ENCODE measurements around the gene CHST11. TPM values are rescaled to one million over a fixed set of nuclear protein-coding genes. Genes with fewer than 3 reads are reported as not detected.
A peak's percentile ranks its signal among the peaks of the same experiment; 100 is the strongest.

Gene CHST11
- total RNA-seq, 1 donor from 2014 or later: 40.1 TPM

DNA sequence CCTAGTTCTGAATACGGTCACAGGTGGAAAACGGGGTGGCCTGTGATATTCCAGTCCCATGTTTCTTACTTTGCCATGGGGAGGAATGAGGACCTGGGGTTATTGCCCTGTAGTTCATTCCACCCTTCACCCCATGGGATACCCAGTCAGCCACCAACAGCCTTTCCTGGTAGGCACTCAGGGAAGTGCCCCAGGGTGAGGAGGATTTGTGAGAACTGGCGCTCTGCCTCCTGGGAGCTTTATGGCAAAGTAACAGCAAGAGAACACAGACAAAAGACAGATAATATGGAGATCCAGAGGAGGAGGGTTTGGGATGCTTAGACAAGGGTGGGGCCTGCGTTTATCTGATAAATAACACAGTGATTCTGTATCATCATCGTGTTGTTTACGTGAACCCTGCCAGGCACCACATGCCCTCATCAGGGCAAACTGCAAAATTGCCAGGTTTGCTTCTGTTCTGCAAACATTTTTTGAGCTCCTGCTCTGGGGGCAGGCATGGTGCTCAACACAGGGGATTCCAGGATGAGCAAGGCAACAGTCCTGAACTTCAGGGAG, 277.9 kb downstream of the CHST11 start:
- H3K36me3 Mint-ChIP-seq (ENCODE audit: low read depth): peaks cover 10% of the 10 kb centered on the region
- no peak for ATAC-seq (ENCODE audit: low read depth)
- no peak overlapping the region for H3K27ac Mint-ChIP-seq
- TF ChIP-seq, protein P1, sequence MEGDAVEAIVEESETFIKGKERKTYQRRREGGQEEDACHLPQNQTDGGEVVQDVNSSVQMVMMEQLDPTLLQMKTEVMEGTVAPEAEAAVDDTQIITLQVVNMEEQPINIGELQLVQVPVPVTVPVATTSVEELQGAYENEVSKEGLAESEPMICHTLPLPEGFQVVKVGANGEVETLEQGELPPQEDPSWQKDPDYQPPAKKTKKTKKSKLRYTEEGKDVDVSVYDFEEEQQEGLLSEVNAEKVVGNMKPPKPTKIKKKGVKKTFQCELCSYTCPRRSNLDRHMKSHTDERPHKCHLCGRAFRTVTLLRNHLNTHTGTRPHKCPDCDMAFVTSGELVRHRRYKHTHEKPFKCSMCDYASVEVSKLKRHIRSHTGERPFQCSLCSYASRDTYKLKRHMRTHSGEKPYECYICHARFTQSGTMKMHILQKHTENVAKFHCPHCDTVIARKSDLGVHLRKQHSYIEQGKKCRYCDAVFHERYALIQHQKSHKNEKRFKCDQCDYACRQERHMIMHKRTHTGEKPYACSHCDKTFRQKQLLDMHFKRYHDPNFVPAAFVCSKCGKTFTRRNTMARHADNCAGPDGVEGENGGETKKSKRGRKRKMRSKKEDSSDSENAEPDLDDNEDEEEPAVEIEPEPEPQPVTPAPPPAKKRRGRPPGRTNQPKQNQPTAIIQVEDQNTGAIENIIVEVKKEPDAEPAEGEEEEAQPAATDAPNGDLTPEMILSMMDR (IDR thresholded peaks at IDR 0.05): no peak
- ChIA-PET CTCF (interaction anchor here (1.6 kb wide), 1 partner anchor 353 kb away, joined by 6 read pairs; no protein-coding TSS in a partner anchor), POLR2A (no interaction called here)
- no peaks in the 10 kb centered on the region for H3K9me3 Mint-ChIP-seq
- H3K27me3 Mint-ChIP-seq: no peaks in the 10 kb centered on the region
- intact Hi-C loops (cut with micrococcal nuclease): no loop called here
- H3K4me3 Mint-ChIP-seq: no peak overlapping the region
- no peak for DNase-seq
- peaks cover 55% of the 10 kb centered on the region for H3K4me1 Mint-ChIP-seq

DNA sequence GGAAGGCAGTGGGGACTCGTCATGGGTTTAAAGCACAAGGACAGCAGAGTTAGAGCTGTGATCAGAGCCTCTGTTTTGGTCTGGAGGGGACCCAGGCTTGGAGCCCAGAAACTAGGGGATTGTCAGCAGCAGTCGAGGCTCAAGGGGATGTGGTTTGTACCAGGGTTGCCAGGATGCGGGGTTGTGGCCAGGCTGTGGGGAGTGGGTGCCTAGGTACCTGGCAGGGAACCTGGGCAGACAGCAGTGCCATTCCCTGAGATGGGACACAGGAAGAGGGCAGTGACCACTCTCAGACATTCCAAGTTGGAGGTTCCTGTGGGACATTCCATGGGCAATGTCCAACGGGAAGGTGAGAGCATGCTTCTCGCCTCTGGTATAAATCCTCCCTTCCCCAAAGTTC, 279.1 kb downstream of the CHST11 start:
- Mint-ChIP-seq H3K27me3 (no peaks in the 10 kb centered on the region), H3K9me3 (no peaks in the 10 kb centered on the region), H3K36me3 (ENCODE audit: low read depth) (peaks cover 2% of the 10 kb centered on the region), H3K27ac (peak overlapping the region; percentile 59), H3K4me3 (no peak overlapping the region), H3K4me1 (peaks cover 67% of the 10 kb centered on the region)
- TF ChIP-seq, protein P1 (IDR thresholded peaks at IDR 0.05): no peak
- POLR2A ChIA-PET: no interaction called here
- intact Hi-C loops (cut with micrococcal nuclease): no loop called here
- ATAC-seq (ENCODE audit: low read depth) (no peak), DNase-seq (no peak)
- CTCF ChIA-PET: no interaction called here

DNA sequence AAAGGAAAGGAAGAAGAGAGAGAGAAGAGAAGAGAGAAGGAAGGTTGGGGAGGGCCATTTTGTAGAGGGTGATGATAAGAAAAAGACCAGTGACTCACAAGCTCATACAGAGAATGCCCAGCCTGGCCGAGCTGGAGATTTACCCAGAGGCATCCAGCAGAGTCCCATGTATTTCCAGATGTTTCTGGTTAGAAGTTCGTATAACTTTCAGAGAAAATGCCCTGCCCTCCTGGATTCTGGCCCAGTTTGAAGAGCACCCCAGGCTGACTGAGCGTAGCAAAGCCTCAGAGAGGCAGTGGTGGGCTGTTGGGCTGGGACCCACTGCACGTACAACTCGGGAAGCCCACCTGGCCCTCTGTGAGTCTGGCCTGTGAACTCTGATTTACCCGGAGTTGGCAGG, 279.6 kb downstream of the CHST11 start:
- POLR2A ChIA-PET: no interaction called here
- Mint-ChIP-seq H3K4me1 (peaks cover 72% of the 10 kb centered on the region), H3K36me3 (ENCODE audit: low read depth) (no peaks in the 10 kb centered on the region), H3K27me3 (no peaks in the 10 kb centered on the region), H3K27ac (peak overlapping the region; percentile 59), H3K4me3 (no peak overlapping the region), H3K9me3 (no peaks in the 10 kb centered on the region)
- no peak for DNase-seq
- ATAC-seq (ENCODE audit: low read depth): no peak
- intact Hi-C loops (cut with micrococcal nuclease): no loop called here
- CTCF ChIA-PET: no interaction called here
- TF ChIP-seq, protein P1 (IDR thresholded peaks at IDR 0.05): no peak

DNA sequence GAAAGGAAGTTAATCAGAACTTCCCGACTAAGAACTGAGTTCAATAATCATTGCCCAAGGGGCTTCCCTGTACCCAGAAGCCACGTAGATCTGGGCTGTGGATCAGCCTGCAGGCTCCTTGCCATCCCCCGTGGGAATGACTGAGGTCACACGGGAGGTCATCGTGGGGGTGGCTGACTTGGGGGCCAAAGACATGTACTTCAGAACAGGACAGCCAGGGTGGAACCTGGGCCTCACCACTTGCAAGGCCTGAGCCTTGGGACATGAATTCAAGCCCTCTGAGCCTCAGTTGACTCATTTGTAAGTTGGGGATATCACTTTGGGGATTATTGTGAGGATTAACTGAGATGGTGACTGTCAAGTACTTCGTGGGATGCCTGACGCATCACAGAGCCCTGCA, 280.4 kb downstream of the CHST11 start:
- no peaks in the 10 kb centered on the region for H3K9me3 Mint-ChIP-seq
- H3K36me3 Mint-ChIP-seq (ENCODE audit: low read depth): no peaks in the 10 kb centered on the region
- intact Hi-C loops (cut with micrococcal nuclease): no loop called here
- ChIA-PET CTCF (no interaction called here), POLR2A (no interaction called here)
- DNase-seq (no peak), ATAC-seq (ENCODE audit: low read depth) (no peak)
- peaks cover 80% of the 10 kb centered on the region for H3K4me1 Mint-ChIP-seq
- peak overlapping the region; percentile 73 for H3K27ac Mint-ChIP-seq
- TF ChIP-seq, protein P1 (IDR thresholded peaks at IDR 0.05): no peak
- no peaks in the 10 kb centered on the region for H3K27me3 Mint-ChIP-seq
- no peak overlapping the region for H3K4me3 Mint-ChIP-seq

DNA sequence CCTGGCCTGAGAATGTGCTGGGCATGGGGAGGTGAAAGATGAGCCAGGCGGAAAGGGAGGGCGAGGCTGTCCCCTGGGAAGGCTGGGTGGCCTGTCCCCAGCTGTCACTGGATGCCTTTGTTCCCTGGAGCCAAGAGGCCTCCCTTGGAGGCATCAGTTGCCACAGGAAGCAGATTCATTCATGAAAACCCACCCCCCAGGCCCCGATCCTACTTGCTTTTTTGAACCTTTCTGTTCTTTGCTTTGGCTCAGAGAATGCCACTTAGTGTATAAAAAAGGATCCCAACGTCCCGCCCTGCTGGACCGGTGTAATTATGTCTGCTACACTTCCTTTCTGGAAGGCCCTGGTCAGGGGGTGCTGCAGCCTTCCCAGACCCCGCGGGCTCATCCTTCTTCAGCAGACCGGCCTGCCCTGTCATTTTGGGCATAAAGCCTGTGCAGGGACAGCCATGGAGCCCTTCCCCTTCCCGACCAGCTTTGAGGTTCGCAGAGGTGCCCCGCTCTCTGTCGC, 281.1 kb downstream of the CHST11 start:
- intact Hi-C loops (cut with micrococcal nuclease): no loop called here
- Mint-ChIP-seq H3K4me1 (peaks cover 87% of the 10 kb centered on the region), H3K27me3 (no peaks in the 10 kb centered on the region), H3K36me3 (ENCODE audit: low read depth) (no peaks in the 10 kb centered on the region), H3K27ac (peak overlapping the region; percentile 73), H3K9me3 (no peaks in the 10 kb centered on the region), H3K4me3 (no peak overlapping the region)
- TF ChIP-seq, protein P1 (IDR thresholded peaks at IDR 0.05): no peak
- ATAC-seq (ENCODE audit: low read depth) (no peak), DNase-seq (no peak)
- CTCF ChIA-PET: no interaction called here
- POLR2A ChIA-PET: interaction anchor here (1.0 to 1.2 kb wide), 2 partner anchors 14 to 42 kb away, joined by 3 to 4 read pairs; no protein-coding TSS in a partner anchor
